Hematopoietic multipotent progenitor cell (in vitro differentiated cells): ENCODE results near the gene PKN3. TPM values are rescaled to one million over a fixed set of nuclear protein-coding genes. Genes with fewer than 3 reads are reported as not detected.
"Not testable (repeated sequence)": the region's sequence is repeated elsewhere in the genome, so short reads cannot be mapped to it uniquely, and the experiment has no call there.

Experiments
- DNase-seq, 3 donors: peaks; one replicate each; pipeline ENCODE4 v3.0.0-alpha.2; 2011 to 2015; ENCODE audit warnings: low read depth in 2 of 3, low spot score in 2 of 3
- total RNA-seq: library from RNA; depleted of rRNA; stranded (reverse); fragments of >200 nt; gene quantifications from one replicate; pipeline ENCODE4 v1.2.3, GENCODE V29; 2012

Gene PKN3
- total RNA-seq, 1 donor: 22.4 TPM

GRCh38 chr9:128689820-128690683, 12.3 kb upstream of the PKN3 start:
- DNase-seq: peak in 2 of 3 donors; percentile 67 to 70

GRCh38 chr9:128690684-128691034, 11.6 kb upstream of the PKN3 start:
- no peak for DNase-seq

DNA sequence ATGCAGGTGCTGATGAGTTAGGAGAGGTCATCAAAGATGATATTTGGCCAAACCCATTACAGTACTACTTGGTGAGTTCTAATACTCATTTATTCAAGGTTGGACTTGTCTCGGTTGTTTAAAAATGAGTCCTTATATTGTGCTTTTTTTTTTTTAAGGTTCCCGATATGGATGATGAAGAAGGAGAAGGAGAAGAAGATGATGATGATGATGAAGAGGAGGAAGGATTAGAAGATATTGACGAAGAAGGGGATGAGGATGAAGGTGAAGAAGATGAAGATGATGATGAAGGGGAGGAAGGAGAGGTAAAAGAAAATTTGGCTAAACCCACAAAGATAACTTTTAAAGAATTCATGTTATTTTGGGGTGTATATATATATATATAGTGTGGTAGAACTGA, 8.6 kb upstream of the PKN3 start:
- not testable (repeated sequence) for DNase-seq

GRCh38 chr9:128694344-128694743, 8.0 kb upstream of the PKN3 start:
- DNase-seq: no peak

- DNase-seq: no peak
These were observed 5.2 kb upstream of the PKN3 start for GRCh38 chr9:128696923-128697707.

DNA sequence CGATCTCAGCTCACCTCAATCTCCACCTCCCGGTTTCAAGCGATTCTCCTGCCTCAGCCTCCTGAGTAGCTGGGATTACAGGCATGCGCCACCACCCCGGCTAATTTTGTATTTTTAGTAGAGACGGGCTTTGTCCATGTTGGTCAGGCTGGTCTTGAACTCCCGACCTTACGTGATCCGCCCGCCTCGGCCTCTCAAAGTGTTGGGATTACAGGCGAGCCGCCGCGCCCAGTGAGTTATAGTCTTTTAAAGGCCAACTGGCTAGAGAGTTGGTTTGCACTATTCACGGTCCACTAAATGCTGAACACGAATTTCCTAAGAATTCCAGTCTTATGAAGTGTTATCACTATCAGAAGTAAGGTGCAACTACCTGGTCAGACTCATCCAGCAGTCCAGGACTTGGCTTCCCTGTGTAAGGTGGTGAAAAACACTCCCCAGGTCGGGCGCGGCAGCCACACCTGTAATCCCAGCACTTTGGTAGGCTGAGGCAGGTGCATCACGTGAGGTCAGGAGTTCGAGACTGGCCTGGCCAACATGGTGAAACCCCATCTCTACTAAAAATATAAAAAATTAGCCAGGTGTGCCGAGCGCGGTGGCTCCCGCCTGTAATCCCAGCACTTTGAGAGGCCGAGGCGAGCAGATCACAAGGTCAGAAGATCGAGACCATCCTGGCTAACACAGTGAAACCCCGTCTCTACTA, 3.1 kb upstream of the PKN3 start:
- not testable (repeated sequence) for DNase-seq

DNA sequence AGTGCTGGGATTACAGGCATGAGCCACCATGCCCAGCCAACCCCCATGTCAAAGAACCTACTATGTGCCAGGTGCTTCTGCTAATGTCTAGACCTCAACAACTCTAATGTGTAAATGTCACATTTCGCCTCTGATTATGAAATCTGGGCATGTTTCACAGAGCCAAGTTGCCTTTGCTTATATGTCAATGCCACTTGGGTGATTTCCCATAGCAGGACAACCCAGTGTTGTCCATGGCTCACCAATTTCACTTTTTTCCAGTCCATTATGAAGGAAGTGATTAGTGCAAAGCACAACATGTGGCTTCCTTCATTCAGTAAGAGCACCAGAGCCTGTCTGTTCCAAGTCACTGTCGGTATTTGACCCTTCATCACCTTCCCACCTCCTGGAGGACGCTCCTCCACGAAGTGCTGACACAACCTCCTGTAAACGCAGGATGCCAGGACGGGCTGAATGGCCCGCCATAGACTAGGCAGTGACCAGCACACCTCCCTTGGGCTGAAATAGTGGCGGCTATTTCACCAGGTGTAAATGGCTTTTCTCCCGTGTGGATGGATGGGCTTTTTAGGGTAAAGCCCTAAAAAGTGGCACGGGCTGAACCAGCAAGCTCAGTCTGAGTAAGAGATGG, 962 bp upstream of the PKN3 start:
- DNase-seq: no peak

DNA sequence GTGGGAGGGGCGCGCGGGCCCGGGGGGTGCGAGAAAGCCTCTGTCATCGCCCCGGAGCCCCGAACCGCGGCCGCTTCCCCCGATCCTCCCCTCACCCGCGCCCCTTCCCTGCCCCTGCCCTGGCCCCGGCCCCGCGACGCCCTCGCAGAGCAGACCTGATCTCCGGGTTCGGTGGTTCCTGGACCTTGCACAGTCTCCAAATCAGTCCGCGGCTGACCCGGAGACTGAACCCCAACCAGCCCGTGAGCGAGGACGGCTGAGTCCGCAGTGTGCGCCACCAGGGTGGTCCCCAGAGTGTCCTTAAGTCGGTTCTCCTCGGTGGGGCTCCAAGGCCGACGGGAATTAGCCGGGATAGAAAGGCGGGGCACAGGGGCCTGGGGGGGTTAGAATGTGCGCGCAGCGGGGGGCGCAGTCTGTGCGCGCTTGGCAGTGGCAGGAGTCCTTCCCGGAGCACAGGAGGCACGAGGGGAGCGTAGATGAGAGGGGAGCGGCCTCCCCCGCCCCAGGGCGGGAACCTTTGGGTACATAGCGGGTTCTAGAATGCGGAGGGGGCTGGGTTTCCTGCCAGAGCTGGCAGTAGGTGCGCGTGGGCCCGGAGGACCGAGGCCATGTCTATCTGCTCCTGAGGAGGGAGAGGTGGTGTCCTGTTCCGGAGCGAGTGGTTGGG, 779 bp downstream of the PKN3 start:
- peak in 2 of 3 donors; percentile 35 to 38 for DNase-seq

DNA sequence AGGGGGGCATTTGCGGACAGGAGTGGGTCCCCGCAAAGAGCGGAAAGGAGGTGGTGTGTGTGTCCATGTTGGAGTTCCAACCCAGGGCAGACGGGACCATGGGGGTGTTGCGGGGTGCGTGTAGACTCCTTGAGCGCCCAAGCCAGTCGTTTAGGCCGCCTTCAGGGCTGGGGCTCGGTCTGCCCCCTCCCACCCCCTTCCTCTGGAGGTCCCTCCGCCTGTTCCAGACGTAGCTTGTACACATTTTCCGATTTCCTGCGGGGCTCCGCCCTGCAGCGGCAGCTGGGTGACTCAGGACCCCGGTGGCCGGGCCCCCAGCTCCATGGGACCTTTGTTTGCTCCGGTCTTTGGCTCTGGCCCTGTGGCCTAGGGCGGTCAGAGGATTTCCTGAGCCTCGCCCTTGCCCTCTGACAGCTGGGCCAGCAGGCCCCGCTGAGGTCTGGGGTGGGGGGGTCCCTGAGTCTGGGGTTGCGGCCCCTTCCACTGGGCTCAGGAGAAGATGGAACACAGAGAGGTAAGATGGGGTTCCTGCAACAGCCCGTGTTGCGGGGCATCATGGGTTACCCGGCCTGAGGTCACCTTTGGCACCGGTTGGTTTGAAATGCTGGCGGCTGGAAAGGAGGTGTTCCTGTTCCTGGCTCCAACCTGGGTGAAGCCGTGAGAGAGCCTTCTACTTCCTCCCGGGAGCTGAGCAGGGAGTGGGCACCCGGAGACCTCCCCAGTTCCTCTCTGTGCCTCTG, 1.5 kb downstream of the PKN3 start:
- no peak for DNase-seq

DNA sequence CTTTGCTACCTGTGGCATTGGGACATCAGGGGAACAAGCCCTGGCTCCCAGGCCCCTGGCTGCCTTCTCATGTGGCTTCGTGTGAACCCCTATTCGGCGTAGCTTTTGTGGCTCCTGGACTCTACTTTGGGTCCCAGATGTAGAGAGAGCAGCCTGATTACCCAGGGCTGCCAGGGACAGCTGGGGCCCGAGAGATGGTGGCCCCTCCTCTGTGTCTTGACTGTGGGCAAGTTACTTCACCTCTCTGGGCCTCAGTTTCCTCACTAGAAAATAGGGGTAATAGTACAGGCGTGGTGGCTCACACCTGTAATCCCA, 2.0 kb downstream of the PKN3 start:
- no peak for DNase-seq

DNA sequence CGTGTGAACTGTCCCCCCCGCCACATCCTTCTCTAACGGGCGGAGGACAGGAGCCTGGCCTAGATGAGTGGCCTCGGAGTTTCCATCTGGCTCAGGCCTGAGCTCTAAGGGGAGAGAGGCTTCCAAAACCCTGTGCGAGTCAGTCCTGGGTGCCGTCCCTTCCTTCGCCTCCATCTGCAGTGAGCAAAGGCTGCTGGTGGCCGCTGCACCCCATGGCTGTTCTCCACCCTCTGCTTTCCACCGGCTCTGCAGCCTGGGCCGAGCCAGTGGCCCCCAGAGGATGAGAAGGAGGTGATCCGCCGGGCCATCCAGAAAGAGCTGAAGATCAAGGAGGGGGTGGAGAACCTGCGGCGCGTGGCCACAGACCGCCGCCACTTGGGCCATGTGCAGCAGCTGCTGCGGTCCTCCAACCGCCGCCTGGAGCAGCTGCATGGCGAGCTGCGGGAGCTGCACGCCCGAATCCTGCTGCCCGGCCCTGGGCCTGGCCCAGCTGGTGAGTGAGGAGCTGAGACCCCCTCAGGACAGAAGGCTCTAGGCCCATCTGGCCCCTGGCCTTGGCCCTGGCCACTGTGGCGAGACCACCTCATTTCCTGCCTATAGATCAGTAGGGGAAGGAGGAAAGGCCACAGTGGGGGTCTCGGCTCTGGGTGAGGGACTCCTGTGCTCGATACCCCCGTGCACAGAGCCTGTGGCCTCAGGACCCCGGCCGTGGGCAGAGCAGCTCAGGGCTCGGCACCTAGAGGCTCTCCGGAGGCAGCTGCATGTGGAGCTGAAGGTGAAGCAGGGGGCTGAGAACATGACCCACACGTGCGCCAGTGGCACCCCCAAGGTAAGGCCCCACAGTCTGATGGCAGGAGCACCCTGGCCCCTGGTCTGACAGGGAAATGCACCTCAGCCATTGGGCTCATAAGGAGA, 3.0 kb downstream of the PKN3 start:
- DNase-seq: no peak

- no peak for DNase-seq
These were observed 3.7 kb downstream of the PKN3 start for GRCh38 chr9:128706045-128706444.

GRCh38 chr9:128706671-128707381, 4.5 kb downstream of the PKN3 start:
- DNase-seq: no peak

DNA sequence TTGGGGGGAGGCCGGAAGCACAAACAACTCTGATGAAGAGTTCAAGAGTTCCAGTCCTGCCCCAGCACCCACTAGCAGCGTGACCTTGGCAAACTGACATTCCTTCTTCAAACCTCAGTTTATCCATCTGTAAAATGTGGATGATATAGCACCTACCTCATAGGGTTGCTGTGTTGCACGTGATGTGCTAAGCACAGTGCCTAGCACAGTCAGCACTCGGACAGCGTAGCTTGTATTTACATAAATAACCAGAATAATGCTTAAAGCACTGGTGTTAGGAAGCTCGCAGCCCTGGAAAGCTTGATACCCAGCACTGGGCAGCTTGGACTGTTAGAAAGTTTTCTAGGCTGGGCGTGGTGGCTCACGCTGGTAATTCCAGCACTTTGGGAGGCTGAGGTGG, 5.1 kb downstream of the PKN3 start:
- no peak for DNase-seq

DNA sequence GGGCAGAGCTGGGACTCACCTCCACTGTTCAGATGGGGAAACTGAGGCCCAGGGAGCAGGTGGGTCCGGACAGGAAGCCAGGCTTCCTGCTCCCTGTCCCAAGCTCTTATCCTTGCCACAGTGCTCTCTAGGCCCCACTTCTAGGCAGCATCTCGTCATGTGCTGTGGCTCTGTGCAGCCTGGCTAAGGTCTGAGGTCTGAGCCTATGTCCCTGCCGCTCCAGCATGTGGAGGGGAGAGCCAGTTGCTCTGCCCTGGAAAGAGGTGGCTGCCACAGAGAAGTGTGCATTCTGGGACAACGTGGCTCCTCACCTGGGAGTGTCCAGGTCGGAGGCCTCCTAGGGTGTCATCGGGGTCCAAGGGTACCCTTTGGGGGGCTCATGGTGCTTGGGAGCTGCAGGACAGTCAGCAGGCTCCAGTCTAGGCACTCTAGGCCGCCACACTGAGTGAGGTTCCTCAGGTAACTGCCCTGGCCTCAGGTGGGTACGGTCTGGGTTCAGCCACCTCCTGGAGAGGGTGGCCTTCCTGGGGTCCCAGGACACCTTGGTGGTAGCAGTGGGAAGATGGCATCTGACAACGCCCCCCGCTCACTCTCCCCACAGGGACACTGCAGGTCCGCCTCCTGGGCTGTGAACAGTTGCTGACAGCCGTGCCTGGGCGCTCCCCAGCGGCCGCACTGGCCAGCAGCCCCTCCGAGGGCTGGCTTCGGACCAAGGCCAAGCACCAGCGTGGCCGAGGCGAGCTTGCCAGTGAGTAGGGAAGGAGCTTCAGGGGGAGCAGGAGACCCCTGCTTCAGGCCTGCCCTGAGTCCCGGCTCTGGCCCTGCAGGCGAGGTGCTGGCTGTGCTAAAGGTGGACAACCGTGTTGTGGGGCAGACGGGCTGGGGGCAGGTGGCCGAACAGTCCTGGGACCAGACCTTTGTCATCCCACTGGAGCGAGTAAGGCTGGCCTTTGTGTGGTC, 10.4 kb downstream of the PKN3 start:
- DNase-seq: no peak

GRCh38 chr9:128713411-128713780, 11.1 kb downstream of the PKN3 start:
- DNase-seq: no peak

DNA sequence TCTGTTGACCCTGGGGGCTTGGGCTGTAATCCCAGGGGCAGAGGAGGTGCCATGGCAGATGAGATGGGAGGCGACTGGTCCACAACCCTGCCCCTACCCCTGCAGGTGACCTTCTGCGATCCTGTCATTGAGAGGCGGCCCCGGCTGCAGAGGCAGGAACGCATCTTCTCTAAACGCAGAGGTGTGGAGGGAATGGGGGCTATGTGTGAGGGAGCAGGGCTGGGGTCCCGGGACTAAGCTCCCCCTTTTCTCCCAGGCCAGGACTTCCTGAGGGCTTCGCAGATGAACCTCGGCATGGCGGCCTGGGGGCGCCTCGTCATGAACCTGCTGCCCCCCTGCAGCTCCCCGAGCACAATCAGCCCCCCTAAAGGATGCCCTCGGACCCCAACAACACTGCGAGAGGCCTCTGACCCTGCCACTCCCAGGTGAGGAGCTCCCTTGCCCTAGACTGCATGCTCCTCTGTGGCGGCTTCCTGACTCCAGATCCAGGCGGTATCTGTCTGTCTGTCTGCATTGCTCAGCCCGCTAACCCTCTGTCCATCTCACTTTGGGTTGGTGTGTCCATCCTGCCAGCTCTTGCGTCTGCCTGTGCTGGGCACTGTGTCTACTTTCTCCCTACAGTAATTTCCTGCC, 11.8 kb downstream of the PKN3 start:
- DNase-seq: no peak
